ENCODE measurements around the gene CFAP46.

GRCh38 chr10:132787495-132788179, 154.7 kb downstream of the CFAP46 start:
- TF ChIP-seq CTCF (IDR thresholded peaks at IDR 0.05; ENCODE audit: poor library complexity, severe bottlenecking) (no peak), POLR2AphosphoS5 (IDR thresholded peaks at IDR 0.05) (no peak), EZH2 (IDR thresholded peaks at IDR 0.05; ENCODE audit: borderline replicate concordance, insufficient read depth, low read length, poor library complexity, severe bottlenecking) (peak; percentile 39), EP300 (conservative IDR thresholded peaks at IDR 0.05; ENCODE audit: poor library complexity, severe bottlenecking) (no peak)
- TF ChIP-seq, protein P1, sequence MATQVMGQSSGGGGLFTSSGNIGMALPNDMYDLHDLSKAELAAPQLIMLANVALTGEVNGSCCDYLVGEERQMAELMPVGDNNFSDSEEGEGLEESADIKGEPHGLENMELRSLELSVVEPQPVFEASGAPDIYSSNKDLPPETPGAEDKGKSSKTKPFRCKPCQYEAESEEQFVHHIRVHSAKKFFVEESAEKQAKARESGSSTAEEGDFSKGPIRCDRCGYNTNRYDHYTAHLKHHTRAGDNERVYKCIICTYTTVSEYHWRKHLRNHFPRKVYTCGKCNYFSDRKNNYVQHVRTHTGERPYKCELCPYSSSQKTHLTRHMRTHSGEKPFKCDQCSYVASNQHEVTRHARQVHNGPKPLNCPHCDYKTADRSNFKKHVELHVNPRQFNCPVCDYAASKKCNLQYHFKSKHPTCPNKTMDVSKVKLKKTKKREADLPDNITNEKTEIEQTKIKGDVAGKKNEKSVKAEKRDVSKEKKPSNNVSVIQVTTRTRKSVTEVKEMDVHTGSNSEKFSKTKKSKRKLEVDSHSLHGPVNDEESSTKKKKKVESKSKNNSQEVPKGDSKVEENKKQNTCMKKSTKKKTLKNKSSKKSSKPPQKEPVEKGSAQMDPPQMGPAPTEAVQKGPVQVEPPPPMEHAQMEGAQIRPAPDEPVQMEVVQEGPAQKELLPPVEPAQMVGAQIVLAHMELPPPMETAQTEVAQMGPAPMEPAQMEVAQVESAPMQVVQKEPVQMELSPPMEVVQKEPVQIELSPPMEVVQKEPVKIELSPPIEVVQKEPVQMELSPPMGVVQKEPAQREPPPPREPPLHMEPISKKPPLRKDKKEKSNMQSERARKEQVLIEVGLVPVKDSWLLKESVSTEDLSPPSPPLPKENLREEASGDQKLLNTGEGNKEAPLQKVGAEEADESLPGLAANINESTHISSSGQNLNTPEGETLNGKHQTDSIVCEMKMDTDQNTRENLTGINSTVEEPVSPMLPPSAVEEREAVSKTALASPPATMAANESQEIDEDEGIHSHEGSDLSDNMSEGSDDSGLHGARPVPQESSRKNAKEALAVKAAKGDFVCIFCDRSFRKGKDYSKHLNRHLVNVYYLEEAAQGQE (IDR thresholded peaks at IDR 0.05; ENCODE audit: borderline replicate concordance): no peak

Measured in neural cell (in vitro differentiated cells).